Activated CD8-positive, alpha-beta T cell treated with anti-CD3 and anti-CD28 coated beads for 36 hours (primary cell): Measurements from ENCODE around the gene RBFOX2. TPM values are rescaled to one million over a fixed set of nuclear protein-coding genes. Genes with fewer than 3 reads are reported as not detected.
"Not testable (repeated sequence)": the region's sequence is repeated elsewhere in the genome, so short reads cannot be mapped to it uniquely, and the experiment has no call there.

Experiments
- ATAC-seq: fragments of 200-7000 bp; cut with Tn5 transposase; one replicate; pipeline ENCODE4 v1.10.0; 2021; ENCODE audit warnings: mild to moderate bottlenecking, moderate library complexity
- CTCF ChIA-PET: fragments of 350-600 bp; sonication (Branson Sonifier 250); formaldehyde crosslinking; loops from one replicate; lab custom pipeline; 2021; ENCODE audit warnings: antibody characterized with exemption; lab: Charles Lee
- POLR2A ChIA-PET: fragments of 350-600 bp; sonication (Branson Sonifier 250); formaldehyde crosslinking; loops from one replicate; lab custom pipeline; 2021; ENCODE audit warnings: antibody characterized with exemption; lab: Charles Lee
- DNase-seq: peaks from one replicate; pipeline ENCODE4 v3.0.0-alpha.2; 2020
- H3K27ac Mint-ChIP-seq: one replicate; pipeline ENCODE4 v1.8.0; 2021; ENCODE audit warnings: mild to moderate bottlenecking, mixed read lengths
- H3K27me3 Mint-ChIP-seq: one replicate; pipeline ENCODE4 v1.8.0; 2021; ENCODE audit warnings: mixed read lengths
- H3K36me3 Mint-ChIP-seq: one replicate; pipeline ENCODE4 v1.8.0; 2021; ENCODE audit warnings: low read depth, mixed read lengths
- H3K4me1 Mint-ChIP-seq: one replicate; pipeline ENCODE4 v1.8.0; 2021; ENCODE audit warnings: low read depth, mixed read lengths
- H3K4me3 Mint-ChIP-seq: one replicate; pipeline ENCODE4 v1.8.0; 2021; ENCODE audit warnings: mild to moderate bottlenecking, moderate library complexity, mixed read lengths
- H3K9me3 Mint-ChIP-seq: one replicate; pipeline ENCODE4 v1.8.0; 2021; ENCODE audit warnings: mixed read lengths
- CTCF ChIP-seq: fragments of 200-600 bp; IDR thresholded peaks from one replicate; pipeline ENCODE4 v1.8.0; 2022; ENCODE audit warnings: antibody characterized with exemption, mild to moderate bottlenecking
- intact Hi-C: fragments of 100-400 bp; cut with micrococcal nuclease; formaldehyde crosslinking; loops from one replicate; pipeline ENCODE4 v1.10.0; 2022
- total RNA-seq, 2 experiments: library from RNA; stranded (reverse); gene quantifications; one replicate each; pipeline ENCODE4 v1.2.3, GENCODE V29; 2021

The RBFOX2 gene
- total RNA-seq, 2 experiments from 2014 or later: 3.1 to 3.3 TPM

GRCh38 chr22:36055376-36056295 is 27.0 kb upstream of the RBFOX2 start:
- H3K27me3 Mint-ChIP-seq: peaks cover 11% of the 10 kb centered on the region
- H3K9me3 Mint-ChIP-seq: no peaks in the 10 kb centered on the region
- H3K27ac Mint-ChIP-seq: no peak overlapping the region
- no peaks in the 10 kb centered on the region for H3K36me3 Mint-ChIP-seq
- no peak for TF ChIP-seq CTCF
- intact Hi-C loops: no loop called here
- DNase-seq (no peak), ATAC-seq (no peak)
- ChIA-PET CTCF (interaction anchor here (0.7 to 5.1 kb wide), 3 partner anchors 10 to 125 kb away, joined by 4 to 67 read pairs (median 4); no protein-coding TSS in a partner anchor), POLR2A (no interaction called here)
- H3K4me1 Mint-ChIP-seq: peaks cover 5% of the 10 kb centered on the region
- no peak overlapping the region for H3K4me3 Mint-ChIP-seq

- H3K9me3 Mint-ChIP-seq, DNase-seq, H3K27ac Mint-ChIP-seq, POLR2A ChIA-PET, H3K36me3 Mint-ChIP-seq, ATAC-seq, H3K4me3 Mint-ChIP-seq, H3K4me1 Mint-ChIP-seq, intact Hi-C loops: not testable (repeated sequence)
- H3K27me3 Mint-ChIP-seq: peaks cover 11% of the 10 kb centered on the region
- CTCF ChIA-PET: interaction anchor here (5.1 kb wide), 1 partner anchor 11 kb away, joined by 67 read pairs; no protein-coding TSS in a partner anchor
These were observed 25.8 kb upstream of the RBFOX2 start for GRCh38 chr22:36054446-36054845.

GRCh38 chr22:36053242-36054147 is 24.9 kb upstream of the RBFOX2 start:
- DNase-seq: no peak
- no peaks in the 10 kb centered on the region for H3K9me3 Mint-ChIP-seq
- intact Hi-C loops: no loop called here
- H3K36me3 Mint-ChIP-seq: no peaks in the 10 kb centered on the region
- H3K4me1 Mint-ChIP-seq: peaks cover 5% of the 10 kb centered on the region
- H3K4me3 Mint-ChIP-seq: no peak overlapping the region
- H3K27me3 Mint-ChIP-seq: peaks cover 11% of the 10 kb centered on the region
- POLR2A ChIA-PET: interaction anchor here (1.6 kb wide), 1 partner anchor 25 kb away, joined by 4 read pairs; the partner anchor contains the start of gene RBFOX2
- no peak for ATAC-seq
- no peak overlapping the region for H3K27ac Mint-ChIP-seq
- TF ChIP-seq CTCF: no peak
- CTCF ChIA-PET: interaction anchor here (2.2 to 5.1 kb wide), 2 partner anchors 12 kb away, joined by 32 to 67 read pairs; no protein-coding TSS in a partner anchor

GRCh38 chr22:36052505-36052941 is 23.9 kb upstream of the RBFOX2 start:
- peaks cover 5% of the 10 kb centered on the region for H3K4me1 Mint-ChIP-seq
- no peaks in the 10 kb centered on the region for H3K9me3 Mint-ChIP-seq
- H3K36me3 Mint-ChIP-seq: no peaks in the 10 kb centered on the region
- POLR2A ChIA-PET: interaction anchor here (0.6 to 1.6 kb wide), 3 partner anchors 19 to 702 kb away, joined by 3 to 4 read pairs (median 3); partner anchors contain the start of gene RBFOX2
- CTCF ChIA-PET: interaction anchor here (2.2 kb wide), 1 partner anchor 13 kb away, joined by 32 read pairs; no protein-coding TSS in a partner anchor
- DNase-seq (peak; percentile 15), ATAC-seq (peak; percentile 84)
- peaks cover 9% of the 10 kb centered on the region for H3K27me3 Mint-ChIP-seq
- TF ChIP-seq CTCF: no peak
- H3K4me3 Mint-ChIP-seq: no peak overlapping the region
- H3K27ac Mint-ChIP-seq: no peak overlapping the region
- intact Hi-C loops: no loop called here

- H3K27me3 Mint-ChIP-seq: peaks cover 2% of the 10 kb centered on the region
- ChIA-PET POLR2A (interaction anchor here (0.6 kb wide), 1 partner anchor 10 kb away, joined by 4 read pairs; no protein-coding TSS in a partner anchor), CTCF (interaction anchor here (2.7 kb wide), 1 partner anchor 17 kb away, joined by 13 read pairs; no protein-coding TSS in a partner anchor)
- H3K27ac Mint-ChIP-seq: no peak overlapping the region
- no peak overlapping the region for H3K4me3 Mint-ChIP-seq
- H3K4me1 Mint-ChIP-seq: peaks cover 5% of the 10 kb centered on the region
- no peak for TF ChIP-seq CTCF
- DNase-seq: no peak
- no peaks in the 10 kb centered on the region for H3K9me3 Mint-ChIP-seq
- no peak for ATAC-seq
- intact Hi-C loops: no loop called here
- no peaks in the 10 kb centered on the region for H3K36me3 Mint-ChIP-seq
These were observed 21.0 kb upstream of the RBFOX2 start for GRCh38 chr22:36049678-36049997.
